ENCODE measurements around the gene OR56B4.

DNA sequence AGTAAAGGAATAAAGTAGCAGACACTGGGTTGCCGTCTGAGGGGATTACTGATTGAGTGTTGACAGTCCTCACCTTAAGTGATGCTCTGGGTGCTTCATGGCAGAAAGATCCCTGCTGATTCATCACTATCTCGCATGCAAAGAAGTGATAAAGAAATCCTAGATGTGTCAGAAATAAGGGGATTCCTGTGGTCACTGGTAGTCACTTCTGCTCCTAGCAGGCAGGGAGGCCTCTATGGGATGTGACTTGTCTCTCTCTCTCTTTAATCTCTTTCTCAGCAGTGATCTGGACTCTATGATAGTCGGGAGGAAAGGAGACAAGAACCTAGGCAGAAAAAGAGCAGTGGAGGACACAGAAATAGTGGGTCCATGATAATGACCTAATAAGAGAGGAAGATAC lies 46.0 kb upstream of the OR56B4 start:
- TF ChIP-seq, protein P1, sequence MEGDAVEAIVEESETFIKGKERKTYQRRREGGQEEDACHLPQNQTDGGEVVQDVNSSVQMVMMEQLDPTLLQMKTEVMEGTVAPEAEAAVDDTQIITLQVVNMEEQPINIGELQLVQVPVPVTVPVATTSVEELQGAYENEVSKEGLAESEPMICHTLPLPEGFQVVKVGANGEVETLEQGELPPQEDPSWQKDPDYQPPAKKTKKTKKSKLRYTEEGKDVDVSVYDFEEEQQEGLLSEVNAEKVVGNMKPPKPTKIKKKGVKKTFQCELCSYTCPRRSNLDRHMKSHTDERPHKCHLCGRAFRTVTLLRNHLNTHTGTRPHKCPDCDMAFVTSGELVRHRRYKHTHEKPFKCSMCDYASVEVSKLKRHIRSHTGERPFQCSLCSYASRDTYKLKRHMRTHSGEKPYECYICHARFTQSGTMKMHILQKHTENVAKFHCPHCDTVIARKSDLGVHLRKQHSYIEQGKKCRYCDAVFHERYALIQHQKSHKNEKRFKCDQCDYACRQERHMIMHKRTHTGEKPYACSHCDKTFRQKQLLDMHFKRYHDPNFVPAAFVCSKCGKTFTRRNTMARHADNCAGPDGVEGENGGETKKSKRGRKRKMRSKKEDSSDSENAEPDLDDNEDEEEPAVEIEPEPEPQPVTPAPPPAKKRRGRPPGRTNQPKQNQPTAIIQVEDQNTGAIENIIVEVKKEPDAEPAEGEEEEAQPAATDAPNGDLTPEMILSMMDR (IDR thresholded peaks at IDR 0.05) = no peak
- no peak for TF ChIP-seq POLR2A (IDR thresholded peaks at IDR 0.05)

All from esophagus squamous epithelium (tissue), 4 donors.